NCI-H524 treated with DMSO at 0.1 percent for 48 hours (cell line): ENCODE results near the gene FAM120A.
"Not testable (repeated sequence)": the region's sequence is repeated elsewhere in the genome, so short reads cannot be mapped to it uniquely, and the experiment has no call there.

Experiments
- DNase-seq: peaks from one replicate; lab custom pipeline; 2025; lab: John Stamatoyannopoulos, UW

The FAM120A gene

DNA sequence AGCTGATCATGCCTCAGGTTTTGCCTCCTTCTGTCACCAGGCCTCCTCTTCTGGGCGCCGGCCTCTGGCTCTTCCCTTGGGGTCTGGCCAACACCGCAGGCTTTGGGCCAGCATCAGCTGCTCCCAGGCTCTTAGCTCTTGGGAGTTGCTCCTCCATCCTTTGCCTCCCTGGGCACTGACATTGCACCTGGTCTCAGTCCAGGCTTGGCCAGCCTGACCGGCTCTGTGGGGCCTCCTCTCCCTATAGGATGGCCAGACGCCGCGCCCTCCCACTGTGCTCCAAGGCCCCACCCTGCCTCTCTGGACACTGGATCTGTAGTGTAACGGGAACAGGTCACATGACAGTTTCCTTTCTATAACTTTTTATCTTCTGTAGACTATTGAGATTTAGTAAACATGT lies 59.7 kb downstream of the FAM120A start:
- not testable (repeated sequence) for DNase-seq

DNA sequence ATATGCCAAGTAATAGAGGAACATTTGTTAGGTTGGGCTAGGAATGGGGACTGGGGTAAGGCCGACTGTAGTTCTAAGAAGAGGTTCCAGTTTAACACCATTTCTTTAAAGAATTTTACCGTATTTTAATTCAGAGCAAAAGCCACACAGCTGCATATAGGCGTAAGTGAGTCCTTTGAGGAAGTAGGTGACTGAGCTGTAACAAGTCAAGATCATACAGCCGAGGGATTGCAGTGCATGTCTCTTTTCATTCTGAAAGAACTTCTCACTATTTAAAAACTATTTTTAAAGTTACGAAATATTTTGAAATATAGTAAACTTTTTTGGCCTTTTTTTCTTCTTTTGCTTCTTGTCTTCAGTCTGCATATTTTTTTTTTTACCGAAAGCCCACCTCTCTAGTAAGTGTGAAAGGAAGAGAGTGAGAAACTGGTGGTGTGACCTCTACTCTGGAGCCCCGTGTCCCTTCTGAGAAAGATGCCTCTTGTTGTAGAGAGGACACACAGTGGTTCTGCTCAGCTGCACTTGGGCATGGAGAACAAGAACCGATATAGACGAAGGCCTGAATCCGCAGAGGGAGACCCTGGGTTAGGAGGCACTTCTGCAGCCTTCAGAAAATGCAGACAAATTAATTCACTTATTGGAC lies 60.8 kb downstream of the FAM120A start:
- DNase-seq = not testable (repeated sequence)

DNA sequence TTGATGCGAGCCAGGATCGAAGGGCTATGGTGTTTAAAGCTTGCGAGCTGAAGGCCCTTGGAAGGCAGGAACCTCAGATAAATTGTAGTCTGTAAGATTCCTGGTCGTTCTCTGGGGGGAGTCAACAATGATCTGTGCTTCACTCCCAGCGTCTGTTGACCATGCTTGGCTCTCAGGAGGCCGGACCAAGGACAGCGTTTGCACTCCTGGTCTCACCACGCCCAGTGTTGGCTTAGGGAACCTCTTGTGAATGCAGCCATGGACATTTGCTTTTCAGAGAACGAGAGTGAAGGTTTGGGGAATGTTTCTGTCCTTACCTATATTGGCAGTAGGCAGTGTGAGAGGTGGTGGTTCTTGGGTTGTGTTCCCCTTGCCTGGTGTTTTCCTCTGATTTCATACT lies 62.1 kb downstream of the FAM120A start:
- no peak for DNase-seq

DNA sequence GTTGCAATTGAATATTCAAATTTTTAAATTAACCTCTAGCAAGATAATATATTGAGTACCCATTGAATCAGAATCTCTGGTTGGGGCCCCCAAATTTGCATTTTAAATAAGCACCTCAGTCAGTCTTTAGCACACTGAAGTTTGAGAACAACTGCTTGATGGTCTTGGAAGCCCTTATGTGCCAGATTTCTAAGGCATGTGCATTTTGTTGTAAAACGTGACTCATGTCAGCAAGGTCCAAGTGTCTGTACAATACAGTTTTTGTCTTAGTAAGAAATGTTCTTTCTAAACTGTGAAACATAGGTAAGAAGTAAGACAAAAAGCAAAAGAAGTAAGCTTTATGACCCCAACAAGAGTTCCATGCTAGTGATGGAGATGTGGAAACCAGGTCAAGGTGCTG lies 65.8 kb downstream of the FAM120A start:
- no peak for DNase-seq

DNA sequence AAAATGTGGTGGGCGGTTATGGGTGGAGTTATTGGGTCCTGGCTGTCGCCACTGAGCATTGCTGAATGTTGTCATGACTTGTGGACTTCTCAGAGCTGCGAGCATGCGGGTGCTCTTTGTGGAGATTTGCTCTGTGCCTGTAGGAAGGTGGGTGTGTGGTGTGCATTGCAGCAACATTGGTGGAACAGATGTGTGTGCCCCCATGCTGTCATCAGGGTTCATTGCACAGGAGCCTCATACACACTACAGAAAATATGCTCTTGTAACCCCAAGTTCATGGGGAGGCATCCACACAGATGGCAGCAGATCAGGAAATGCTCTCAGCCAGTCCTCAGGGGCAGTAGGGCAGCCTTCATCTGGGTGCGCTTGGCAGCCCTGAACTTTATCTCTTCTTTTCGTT lies 69.0 kb downstream of the FAM120A start:
- no peak for DNase-seq

DNA sequence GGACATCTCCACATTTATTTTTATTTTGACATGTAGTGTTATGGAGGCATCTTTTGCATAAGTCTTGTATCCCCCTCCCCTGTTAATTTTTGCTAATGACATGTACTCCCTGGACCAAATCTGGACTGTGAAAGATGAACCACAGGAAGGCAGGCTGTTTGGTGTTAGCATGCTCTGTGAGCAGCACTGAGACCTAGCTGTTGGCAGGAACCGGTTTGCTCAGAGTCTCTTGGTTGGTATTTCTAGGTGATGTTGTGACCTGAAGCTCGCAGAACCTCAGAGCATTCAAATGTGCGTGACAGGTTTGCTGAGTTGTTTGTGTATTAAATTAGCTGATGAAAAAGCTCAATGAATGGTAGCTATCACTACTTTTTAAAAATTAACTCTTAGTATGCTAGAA lies 71.3 kb downstream of the FAM120A start:
- no peak for DNase-seq

DNA sequence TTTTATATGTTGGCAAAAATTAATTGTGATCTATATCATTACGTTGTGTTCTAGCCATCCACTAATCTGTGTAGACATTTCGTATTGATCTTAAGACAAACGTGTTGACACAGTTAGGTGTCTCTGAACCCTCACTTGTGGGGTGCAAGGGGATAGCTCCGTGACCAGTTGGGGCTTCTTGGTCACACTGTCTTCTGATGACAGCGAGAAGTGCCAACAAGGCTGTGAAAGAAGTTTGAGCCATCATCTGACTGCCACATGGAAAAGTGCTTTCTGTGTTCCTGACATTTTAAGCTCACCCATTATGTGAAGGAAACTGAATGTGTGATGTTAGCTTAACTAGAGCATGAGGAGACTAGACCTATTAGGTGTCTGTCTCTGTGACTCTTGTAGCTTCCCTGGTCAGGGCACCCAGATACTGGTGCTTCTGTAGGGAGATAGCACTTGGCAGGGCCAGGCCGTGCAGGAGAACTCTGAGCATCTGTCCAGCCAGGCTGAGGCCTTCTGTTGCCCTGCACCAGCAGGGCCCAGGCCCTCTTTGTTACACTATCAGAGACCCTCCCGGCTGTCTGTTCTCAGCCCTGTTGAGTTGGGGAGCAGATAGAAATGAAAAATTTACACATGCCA lies 72.1 kb downstream of the FAM120A start:
- DNase-seq = no peak

DNA sequence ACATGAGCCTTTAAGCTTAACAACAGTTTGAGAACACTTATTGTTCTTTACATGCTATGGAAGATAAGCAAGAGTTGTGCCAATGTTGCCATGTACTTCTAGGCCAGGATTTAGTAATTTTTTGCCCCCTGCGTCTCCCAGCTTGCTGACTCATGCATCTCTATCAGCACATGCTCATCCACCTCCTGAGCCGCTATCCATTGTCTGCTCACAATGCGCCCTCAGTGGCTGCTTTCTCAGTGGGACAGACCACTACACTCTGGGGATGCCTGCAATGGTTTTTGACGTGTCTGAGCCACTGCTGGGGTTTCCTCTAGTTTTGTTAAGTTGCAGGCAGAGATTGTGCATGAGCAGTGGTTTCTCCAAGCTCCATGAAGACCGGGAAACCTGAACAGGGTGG lies 74.0 kb downstream of the FAM120A start:
- DNase-seq = no peak

DNA sequence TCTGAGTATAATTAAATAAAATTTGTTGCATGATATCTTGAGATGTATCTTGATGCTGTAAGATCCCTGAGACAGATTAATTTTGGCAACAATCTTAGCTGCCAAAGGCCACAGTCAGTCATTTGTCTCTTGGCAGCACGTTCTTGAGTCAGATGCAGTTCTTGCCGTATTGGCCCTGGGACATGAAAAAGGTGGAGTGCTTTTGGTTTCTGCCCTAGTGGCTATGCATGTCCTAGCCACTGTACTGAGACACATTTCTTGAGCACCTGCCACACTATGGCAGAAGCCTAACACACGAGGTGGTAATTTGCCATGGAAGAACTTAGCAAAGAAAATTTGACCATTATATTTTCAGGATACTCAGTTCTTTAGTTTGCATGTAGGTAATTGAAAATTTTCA lies 79.9 kb downstream of the FAM120A start:
- no peak for DNase-seq

DNA sequence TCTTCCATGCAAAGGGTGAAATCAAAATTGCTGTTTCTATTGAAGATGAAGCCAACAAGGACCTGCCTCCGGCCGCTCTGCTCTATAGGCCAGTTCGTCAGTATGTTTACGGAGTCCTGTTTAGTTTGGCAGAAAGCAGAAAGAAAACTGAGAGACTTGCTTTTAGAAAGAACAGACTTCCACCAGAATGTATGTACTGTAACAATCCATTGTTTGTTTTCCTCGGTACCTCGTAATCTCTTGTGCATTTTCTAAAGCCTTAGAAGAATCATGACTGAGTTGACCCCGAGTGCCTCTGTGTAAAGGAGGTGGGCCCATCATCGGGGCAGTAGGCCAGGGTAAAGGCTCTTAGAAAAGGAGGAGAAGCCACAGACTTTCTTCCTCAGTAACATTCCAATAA lies 80.7 kb downstream of the FAM120A start:
- DNase-seq = no peak

DNA sequence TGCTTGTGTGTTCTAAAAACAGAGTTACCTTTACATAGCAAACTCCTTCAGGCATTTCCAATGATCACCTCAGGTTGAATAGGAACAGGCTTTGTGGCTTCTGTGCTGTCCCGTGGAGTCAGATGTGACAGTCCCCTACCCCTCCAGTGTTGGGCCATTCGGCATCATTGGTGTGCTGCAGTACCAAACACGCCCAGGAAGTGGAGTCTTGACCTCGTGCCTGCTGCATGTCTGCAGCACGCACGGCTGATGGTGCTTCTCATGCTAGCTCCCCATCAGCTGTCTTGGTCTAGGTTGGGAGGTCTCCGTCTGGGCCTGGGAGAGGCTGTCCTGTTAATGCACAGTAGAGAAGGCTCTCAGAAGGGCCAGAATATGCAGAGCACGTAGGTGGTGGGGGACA lies 82.4 kb downstream of the FAM120A start:
- no peak for DNase-seq

DNA sequence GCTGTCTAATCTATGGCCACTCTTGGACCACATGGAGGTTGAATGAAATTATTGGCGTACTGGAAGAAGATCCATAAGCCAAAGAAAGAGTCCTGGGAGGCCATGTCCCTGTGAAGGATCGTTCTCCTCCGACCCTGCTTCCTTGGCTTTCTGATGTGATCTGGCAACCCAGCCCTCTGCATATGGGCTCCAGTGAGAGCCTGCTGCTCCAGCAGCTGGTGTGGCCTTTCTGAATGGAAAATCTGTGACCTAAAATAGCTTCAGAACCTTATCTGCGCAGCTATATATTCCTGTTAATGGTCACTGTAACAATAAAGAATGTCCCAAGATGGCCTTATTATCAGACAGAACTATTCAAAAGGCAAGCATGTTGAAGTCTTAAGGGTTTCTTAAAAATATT lies 84.7 kb downstream of the FAM120A start:
- DNase-seq = no peak

DNA sequence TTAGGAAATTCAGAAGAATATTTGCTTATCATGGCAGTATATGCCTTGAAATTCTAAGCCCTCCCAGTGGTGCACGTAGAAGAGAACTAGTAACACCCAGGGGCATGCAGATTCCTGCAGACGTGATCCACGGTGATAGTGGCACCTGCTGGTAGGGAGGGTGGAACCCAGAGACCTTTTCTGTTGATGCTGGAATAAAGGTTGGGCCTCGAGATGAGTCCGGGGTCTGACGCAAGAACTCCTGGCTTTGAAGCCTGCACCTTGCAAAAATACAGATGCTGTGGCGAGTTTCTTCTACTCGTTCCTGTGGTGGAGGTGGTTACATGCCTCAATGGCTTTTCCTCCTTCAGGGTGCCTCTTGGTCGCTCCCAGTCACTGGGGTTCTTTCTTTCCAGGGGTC lies 85.4 kb downstream of the FAM120A start:
- no peak for DNase-seq

DNA sequence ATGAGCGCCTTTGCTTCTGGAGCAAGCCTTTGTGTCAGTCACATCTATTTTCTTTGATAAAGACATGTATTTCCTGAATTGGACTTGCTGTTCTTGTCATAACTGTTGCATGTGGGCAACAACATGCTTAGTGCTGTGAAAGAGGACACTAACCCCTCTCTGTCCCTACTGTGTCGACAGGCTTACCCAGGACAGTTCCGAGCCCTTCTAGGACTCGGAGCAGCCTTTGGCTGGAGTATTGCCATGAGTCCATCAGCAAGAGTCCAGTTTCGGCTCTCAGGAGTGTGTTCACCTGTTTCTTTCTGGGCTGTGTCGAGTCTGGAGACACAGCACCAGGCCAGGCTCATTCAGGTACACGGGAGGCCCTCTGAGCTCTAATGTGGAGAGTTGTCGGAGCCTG lies 88.8 kb downstream of the FAM120A start:
- DNase-seq = no peak

DNA sequence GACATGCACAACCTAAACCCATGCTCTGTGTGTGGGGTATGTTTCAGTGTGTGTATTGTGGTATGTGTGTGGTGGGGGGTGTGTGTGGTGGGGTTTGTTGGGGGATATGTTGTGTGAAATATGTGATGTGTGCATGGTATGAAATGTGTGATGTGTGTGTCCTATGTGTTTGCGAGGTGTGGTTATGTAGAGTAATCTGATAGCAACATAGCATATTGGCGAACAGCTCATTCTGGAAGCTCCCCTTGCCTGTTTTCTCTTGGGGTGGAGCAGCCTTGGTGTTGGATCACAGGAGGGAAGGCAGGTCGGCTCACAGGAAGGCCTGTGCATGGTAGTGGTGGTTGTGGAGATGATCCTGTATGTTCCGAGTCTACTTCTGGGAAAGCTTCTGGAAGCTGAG lies 89.5 kb downstream of the FAM120A start:
- no peak for DNase-seq

DNA sequence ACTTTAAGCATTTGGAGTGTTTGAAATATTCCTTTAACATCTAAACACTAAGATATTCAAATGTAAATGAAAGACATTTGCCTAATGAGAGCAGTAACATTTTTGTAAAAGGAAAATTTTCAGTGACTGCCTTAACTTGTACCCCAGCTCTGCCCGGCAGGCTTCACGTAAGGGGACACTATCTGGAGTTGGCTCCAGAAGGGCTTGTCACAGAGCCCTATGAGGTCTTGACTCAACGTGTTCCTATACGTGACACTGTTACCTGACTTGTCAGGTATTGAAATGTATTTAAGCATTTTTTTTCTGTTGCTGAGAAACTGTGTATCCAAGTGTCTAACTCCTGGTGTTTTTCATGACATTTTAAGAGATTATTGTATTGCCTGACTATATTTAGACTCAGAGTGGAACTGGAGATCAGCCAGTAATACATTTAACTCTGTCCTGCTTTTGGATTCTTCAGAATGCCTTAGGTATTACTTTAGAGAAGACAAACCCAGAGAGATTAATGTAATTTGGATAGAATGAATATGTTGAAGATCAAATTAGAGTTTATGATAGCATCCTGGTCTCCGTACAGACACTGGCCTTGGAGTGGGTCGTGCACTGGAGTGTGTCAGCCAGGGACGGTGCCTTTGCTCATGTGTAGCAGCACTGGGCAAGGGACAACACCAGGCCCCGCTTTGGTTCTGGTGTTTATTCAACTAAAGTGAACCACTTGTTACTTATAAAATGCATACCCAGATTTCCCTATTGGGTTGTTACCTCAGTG lies 90.3 kb downstream of the FAM120A start:
- DNase-seq = no peak

DNA sequence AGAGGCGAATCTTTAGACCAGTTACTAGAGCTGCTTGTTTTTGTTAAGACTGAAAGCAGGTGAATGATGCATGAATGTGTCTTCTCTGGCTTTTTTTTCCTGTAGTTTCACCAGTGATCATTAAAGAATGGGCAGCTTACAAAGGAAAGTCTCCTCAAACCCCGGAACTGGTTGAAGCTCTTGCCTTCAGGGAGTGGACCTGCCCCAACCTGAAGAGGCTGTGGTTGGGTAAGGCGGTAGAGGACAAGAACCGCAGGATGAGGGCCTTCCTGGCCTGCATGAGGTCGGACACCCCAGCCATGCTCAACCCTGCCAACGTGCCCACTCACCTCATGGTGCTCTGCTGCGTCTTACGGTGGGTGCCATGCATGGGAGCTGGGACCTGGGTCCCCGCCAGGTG lies 91.6 kb downstream of the FAM120A start:
- no peak for DNase-seq

DNA sequence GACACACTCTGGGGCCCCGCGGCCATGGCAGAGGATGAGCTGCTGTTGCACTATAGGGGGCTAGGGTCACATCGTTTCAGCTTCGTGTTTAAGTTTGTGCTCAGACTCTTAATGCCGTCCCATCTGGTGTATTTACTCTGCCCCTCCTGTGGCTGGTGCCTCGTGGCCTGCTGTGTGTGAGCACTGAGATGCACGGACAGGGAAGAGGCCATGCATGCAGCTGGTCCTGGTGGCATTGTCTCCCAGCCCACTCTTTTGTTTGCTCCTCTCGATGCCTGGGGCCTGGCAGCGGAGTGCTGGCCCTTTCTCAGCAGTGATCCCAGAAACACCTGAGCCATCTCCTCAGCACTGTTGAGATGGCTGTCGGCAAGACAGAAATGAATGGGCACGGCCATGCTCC lies 94.9 kb downstream of the FAM120A start:
- no peak for DNase-seq

DNA sequence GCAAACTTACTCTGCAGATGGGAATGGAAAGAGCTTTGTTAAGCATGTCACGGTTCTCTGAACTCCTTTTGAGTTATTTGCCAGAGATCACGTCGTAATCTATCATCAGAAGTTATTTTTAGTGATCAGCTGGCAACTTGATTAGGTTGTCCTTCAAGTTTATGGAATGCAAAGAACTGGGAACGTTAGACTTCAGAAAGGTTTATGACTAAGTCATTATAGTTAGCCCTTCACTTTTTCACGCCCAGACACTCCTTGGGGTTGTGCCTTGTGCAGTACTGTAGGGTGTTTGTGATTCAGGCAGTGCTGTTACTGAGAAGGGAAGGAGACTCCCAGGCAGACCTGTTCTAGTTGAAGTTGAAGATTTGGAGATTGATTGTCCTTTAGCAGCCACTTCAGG lies 98.1 kb downstream of the FAM120A start:
- no peak for DNase-seq

DNA sequence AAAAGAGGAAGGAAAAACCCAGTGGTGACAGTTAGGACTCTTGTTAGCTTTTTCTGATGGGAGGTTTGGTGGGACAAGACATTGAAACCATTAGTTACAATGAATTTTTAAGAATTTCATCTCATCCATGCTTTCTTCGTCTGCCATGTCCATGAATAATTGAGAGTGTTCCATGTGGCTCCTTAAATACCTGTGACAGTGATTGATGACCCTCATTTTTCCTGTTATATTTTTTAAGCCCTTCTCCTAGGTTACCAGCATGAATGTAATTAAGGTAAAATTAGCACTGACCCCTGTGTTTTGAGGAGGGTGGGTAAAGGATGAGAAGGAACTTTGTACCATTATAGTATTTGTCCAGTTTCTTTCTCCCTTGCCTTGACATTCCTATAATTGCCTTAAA lies 101.4 kb downstream of the FAM120A start:
- no peak for DNase-seq

DNA sequence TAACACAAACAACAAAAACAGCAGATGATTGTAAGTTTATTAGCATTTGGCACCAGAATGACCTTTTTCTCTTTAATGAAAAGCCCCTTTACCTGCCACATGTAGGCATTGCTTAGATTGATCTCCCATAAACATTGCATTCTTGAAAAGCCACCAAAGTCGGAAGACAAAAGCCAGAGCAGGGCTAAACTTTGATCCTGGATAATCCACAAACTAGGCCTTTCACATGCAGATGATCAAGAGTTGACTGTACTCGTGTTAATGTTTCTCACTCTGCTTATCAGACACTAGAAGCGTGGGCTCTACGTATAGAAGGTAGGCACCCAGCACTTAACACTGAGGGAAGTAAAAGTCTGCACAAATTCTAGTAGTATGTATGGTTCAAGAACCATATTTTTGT lies 103.9 kb downstream of the FAM120A start:
- DNase-seq = no peak

DNA sequence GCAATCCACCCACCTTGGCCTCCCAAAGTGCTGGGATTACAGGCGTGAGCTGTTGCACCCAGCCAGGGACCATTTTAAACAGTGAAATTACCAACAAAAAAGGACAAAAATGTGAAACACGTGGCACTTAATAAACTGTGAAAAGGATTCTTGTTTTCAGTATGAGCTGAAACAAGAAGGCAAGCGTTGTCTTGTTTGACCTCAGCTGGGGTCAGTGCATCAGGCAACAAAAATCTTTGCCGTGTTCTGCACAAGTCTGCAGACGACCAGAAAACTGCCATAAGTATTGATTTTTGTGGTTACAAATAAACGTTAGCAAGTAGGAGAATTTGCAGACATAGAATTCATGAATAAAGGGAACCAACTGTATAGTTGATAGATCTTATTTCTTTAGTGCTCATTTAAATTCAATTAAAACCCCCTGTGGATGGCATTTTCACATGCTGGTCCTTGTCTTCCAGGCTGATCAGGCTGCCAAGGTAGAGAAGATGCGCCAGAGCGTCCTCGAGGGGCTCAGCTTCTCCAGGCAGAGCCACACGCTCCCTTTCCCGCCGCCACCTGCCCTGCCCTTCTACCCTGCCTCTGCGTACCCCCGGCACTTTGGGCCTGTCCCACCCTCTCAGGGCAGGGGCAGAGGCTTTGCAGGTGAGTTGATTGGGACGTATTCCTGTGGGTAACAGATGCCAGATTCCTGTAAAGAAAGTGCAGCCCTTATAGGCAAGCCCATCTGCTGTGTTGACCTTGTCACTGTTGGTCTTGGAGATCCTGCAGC lies 106.1 kb downstream of the FAM120A start:
- DNase-seq = no peak

DNA sequence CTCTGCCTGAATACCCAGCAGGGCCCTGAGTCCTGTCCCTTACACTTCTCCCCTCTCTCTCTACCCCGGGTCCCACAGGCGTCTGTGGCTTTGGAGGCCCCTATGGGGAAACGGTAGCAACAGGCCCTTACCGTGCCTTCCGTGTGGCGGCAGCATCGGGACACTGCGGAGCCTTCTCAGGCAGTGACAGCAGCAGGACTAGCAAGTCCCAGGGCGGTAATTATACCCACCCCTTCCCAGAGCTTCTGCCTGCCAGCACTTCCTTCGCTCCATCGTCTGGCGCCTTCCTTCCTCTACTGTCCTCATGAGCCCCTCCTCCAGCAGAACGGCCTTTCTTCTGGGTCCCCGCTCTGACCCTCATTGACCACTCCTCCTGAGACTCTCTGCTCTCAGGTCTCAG lies 107.0 kb downstream of the FAM120A start:
- DNase-seq = no peak
